ENCODE results near the gene SPAG6.
A peak's percentile ranks its signal among the peaks of the same experiment; 100 is the strongest.

Gene SPAG6

GRCh38 chr10:22369434-22370072 is 24.3 kb downstream of the SPAG6 start:
- ChIA-PET CTCF (no interaction called here), POLR2A (no interaction called here)
- no peak for DNase-seq (ENCODE audit: extremely low spot score)
- TF ChIP-seq CTCF (IDR thresholded peaks at IDR 0.05; ENCODE audit: control extremely low read depth, extremely low read depth, low read depth, missing control alignments) = no peak

- ChIA-PET POLR2A (no interaction called here), CTCF (interaction anchor here (1.1 kb wide), 1 partner anchor 377 kb away, joined by 3 read pairs; no protein-coding TSS in a partner anchor)
- no peak for TF ChIP-seq CTCF (IDR thresholded peaks at IDR 0.05; ENCODE audit: control extremely low read depth, extremely low read depth, low read depth, missing control alignments)
- DNase-seq (ENCODE audit: extremely low spot score) = no peak
Measured at GRCh38 chr10:22370320-22370719, 25.0 kb downstream of the SPAG6 start.

GRCh38 chr10:22372298-22372697 is 27.0 kb downstream of the SPAG6 start:
- POLR2A ChIA-PET = no interaction called here
- DNase-seq (ENCODE audit: extremely low spot score) = no peak
- TF ChIP-seq CTCF (IDR thresholded peaks at IDR 0.05; ENCODE audit: control extremely low read depth, extremely low read depth, low read depth, missing control alignments) = no peak
- CTCF ChIA-PET = interaction anchor here (1.3 kb wide), 1 partner anchor 10 kb away, joined by 3 read pairs; no protein-coding TSS in a partner anchor

- DNase-seq (ENCODE audit: extremely low spot score) = no peak
- CTCF ChIA-PET = interaction anchor here (1.1 to 1.6 kb wide), 2 partner anchors 9 kb away, joined by 4 to 5 read pairs; no protein-coding TSS in a partner anchor
- no peak for TF ChIP-seq CTCF (IDR thresholded peaks at IDR 0.05; ENCODE audit: control extremely low read depth, extremely low read depth, low read depth, missing control alignments)
- POLR2A ChIA-PET = no interaction called here
Measured at GRCh38 chr10:22372917-22373316, 27.6 kb downstream of the SPAG6 start.

GRCh38 chr10:22374489-22375126 is 29.3 kb downstream of the SPAG6 start:
- TF ChIP-seq CTCF (IDR thresholded peaks at IDR 0.05; ENCODE audit: control extremely low read depth, extremely low read depth, low read depth, missing control alignments) = no peak
- no peak for DNase-seq (ENCODE audit: extremely low spot score)
- ChIA-PET POLR2A (no interaction called here), CTCF (interaction anchor here (1.5 kb wide), 1 partner anchor 9 kb away, joined by 5 read pairs; no protein-coding TSS in a partner anchor)

- POLR2A ChIA-PET = interaction anchor here (0.7 kb wide), 1 partner anchor 58 kb away, joined by 3 read pairs; no protein-coding TSS in a partner anchor
Measured at GRCh38 chr10:22379059-22379458, 33.8 kb downstream of the SPAG6 start.

More at GRCh38 chr10:22379059-22379458, 33.8 kb downstream of the SPAG6 start:
- CTCF ChIA-PET = interaction anchor here (1.1 to 2.3 kb wide), 7 partner anchors 9 to 610 kb away, joined by 3 to 8 read pairs (median 4); no protein-coding TSS in a partner anchor
- TF ChIP-seq CTCF (IDR thresholded peaks at IDR 0.05; ENCODE audit: control extremely low read depth, extremely low read depth, low read depth, missing control alignments) = no peak
- peak; percentile 39 for DNase-seq (ENCODE audit: extremely low spot score)

Data from GM10248 (cell line).